ENCODE data around the gene CTNNA3.

DNA sequence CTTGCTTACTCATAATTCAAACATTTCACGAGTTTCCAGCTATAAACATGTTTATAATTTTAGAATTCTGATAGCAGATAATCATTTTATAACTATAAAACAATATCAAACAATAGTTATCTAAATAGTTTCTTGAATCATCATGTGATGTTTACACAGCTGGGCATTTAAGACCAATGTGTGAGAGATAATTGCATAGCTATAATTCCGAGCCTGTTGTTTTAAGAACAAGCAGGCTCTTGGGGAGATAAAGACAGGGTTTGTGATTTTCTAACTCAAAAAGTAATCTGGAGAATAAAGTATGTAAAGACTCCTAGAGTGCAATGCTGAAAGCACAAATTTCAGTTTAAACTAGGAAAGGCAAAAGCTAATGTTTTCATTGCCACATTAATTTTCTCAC lies 439.0 kb downstream of the CTNNA3 start:
- no peak for TF ChIP-seq CTCF (IDR thresholded peaks at IDR 0.05; ENCODE audit: low read depth, low read length, poor library complexity, severe bottlenecking)
- no peak for TF ChIP-seq EZH2phosphoT487 (IDR thresholded peaks at IDR 0.05; ENCODE audit: borderline replicate concordance, low read length)

Measured in DOHH2 (cell line).